Measurements from ENCODE around the gene TP53BP2. TPM values are rescaled to one million over a fixed set of nuclear protein-coding genes. Genes with fewer than 3 reads are reported as not detected.

The TP53BP2 gene
- total RNA-seq, 2 experiments from 2014 or later = 28.3 to 34.5 TPM

GRCh38 chr1:223771814-223772770, 73.7 kb downstream of the TP53BP2 start:
- POLR2A ChIA-PET = no interaction called here

GRCh38 chr1:223771469-223771813, 74.3 kb downstream of the TP53BP2 start:
- peak overlapping the region; percentile 65 for H3K27ac Mint-ChIP-seq
- no peaks in the 10 kb centered on the region for H3K9me3 Mint-ChIP-seq
- H3K4me1 Mint-ChIP-seq (ENCODE audit: low read depth) = peaks cover 33% of the 10 kb centered on the region
- ATAC-seq (no peak), DNase-seq (no peak)
- TF ChIP-seq CTCF (IDR thresholded peaks at IDR 0.05) = no peak
- peaks cover 47% of the 10 kb centered on the region for H3K36me3 Mint-ChIP-seq (ENCODE audit: low read depth)
- no peak overlapping the region for H3K4me3 Mint-ChIP-seq
- CTCF ChIA-PET = interaction anchor here (0.6 to 2.7 kb wide), 6 partner anchors 10 to 308 kb away, joined by 3 to 13 read pairs (median 6); no protein-coding TSS in a partner anchor
- intact Hi-C loops (cut with micrococcal nuclease) = no loop called here
- H3K27me3 Mint-ChIP-seq = no peaks in the 10 kb centered on the region
- POLR2A ChIA-PET = no interaction called here

More at GRCh38 chr1:223771814-223772770, 73.7 kb downstream of the TP53BP2 start:
- ATAC-seq (no peak), DNase-seq (peak; percentile 14)
- intact Hi-C loops (cut with micrococcal nuclease) = no loop called here
- CTCF ChIA-PET = interaction anchor here (0.9 to 2.7 kb wide), 6 partner anchors 9 to 279 kb away, joined by 3 to 13 read pairs (median 6); no protein-coding TSS in a partner anchor
- Mint-ChIP-seq H3K4me1 (ENCODE audit: low read depth) (peaks cover 37% of the 10 kb centered on the region), H3K27me3 (no peaks in the 10 kb centered on the region), H3K9me3 (no peaks in the 10 kb centered on the region), H3K36me3 (ENCODE audit: low read depth) (peaks cover 48% of the 10 kb centered on the region), H3K27ac (peak overlapping the region; percentile 39), H3K4me3 (no peak overlapping the region)
- TF ChIP-seq CTCF (IDR thresholded peaks at IDR 0.05) = no peak

GRCh38 chr1:223770621-223771315, 75.0 kb downstream of the TP53BP2 start:
- Mint-ChIP-seq H3K27me3 (no peaks in the 10 kb centered on the region), H3K9me3 (no peaks in the 10 kb centered on the region), H3K4me1 (ENCODE audit: low read depth) (peaks cover 27% of the 10 kb centered on the region), H3K27ac (no peak overlapping the region), H3K4me3 (no peak overlapping the region), H3K36me3 (ENCODE audit: low read depth) (peaks cover 46% of the 10 kb centered on the region)
- no peak for DNase-seq
- CTCF ChIA-PET = interaction anchor here (0.6 to 2.7 kb wide), 8 partner anchors 10 to 308 kb away, joined by 3 to 13 read pairs (median 7); no protein-coding TSS in a partner anchor
- POLR2A ChIA-PET = interaction anchor here (1.5 kb wide), 1 partner anchor 74 kb away, joined by 5 read pairs; no protein-coding TSS in a partner anchor
- no peak for TF ChIP-seq CTCF (IDR thresholded peaks at IDR 0.05)
- no peak for ATAC-seq
- intact Hi-C loops (cut with micrococcal nuclease) = no loop called here

- no peak for ATAC-seq
- H3K27ac Mint-ChIP-seq = no peak overlapping the region
- H3K36me3 Mint-ChIP-seq (ENCODE audit: low read depth) = peaks cover 21% of the 10 kb centered on the region
- ChIA-PET POLR2A (no interaction called here), CTCF (interaction anchor here (1.0 to 2.3 kb wide), 2 partner anchors 16 to 632 kb away, joined by 3 to 9 read pairs; no protein-coding TSS in a partner anchor)
- intact Hi-C loops (cut with micrococcal nuclease) = no loop called here
- H3K9me3 Mint-ChIP-seq = no peaks in the 10 kb centered on the region
- no peaks in the 10 kb centered on the region for H3K27me3 Mint-ChIP-seq
- DNase-seq = no peak
- H3K4me3 Mint-ChIP-seq = no peak overlapping the region
- no peak for TF ChIP-seq CTCF (IDR thresholded peaks at IDR 0.05)
- no peaks in the 10 kb centered on the region for H3K4me1 Mint-ChIP-seq (ENCODE audit: low read depth)
Measured at GRCh38 chr1:223765719-223766340, 79.9 kb downstream of the TP53BP2 start.

Measured in activated CD8-positive, alpha-beta T cell treated with anti-CD3 and anti-CD28 coated beads for 36 hours (primary cell).